ENCODE measurements around the gene ARFGAP1.
A peak's percentile ranks its signal among the peaks of the same experiment; 100 is the strongest.

ARFGAP1 gene

GRCh38 chr20:63260521-63260920 is 12.1 kb upstream of the ARFGAP1 start:
- DNase-seq (ENCODE audit: low read depth) = no peak

- no peak for DNase-seq (ENCODE audit: low read depth)
Measured at GRCh38 chr20:63261060-63261794, 11.4 kb upstream of the ARFGAP1 start.

GRCh38 chr20:63261795-63262528 is 10.7 kb upstream of the ARFGAP1 start:
- no peak for DNase-seq (ENCODE audit: low read depth)

- no peak for DNase-seq (ENCODE audit: low read depth)
Measured at GRCh38 chr20:63262836-63263235, 9.8 kb upstream of the ARFGAP1 start.

- DNase-seq (ENCODE audit: low read depth) = no peak
Measured at GRCh38 chr20:63264000-63264399, 8.6 kb upstream of the ARFGAP1 start.

GRCh38 chr20:63264519-63264918 is 8.1 kb upstream of the ARFGAP1 start:
- no peak for DNase-seq (ENCODE audit: low read depth)

- DNase-seq (ENCODE audit: low read depth) = no peak
Measured at GRCh38 chr20:63265891-63266515, 6.6 kb upstream of the ARFGAP1 start.

GRCh38 chr20:63267691-63268090 is 4.9 kb upstream of the ARFGAP1 start:
- no peak for DNase-seq (ENCODE audit: low read depth)

GRCh38 chr20:63268256-63268655 is 4.4 kb upstream of the ARFGAP1 start:
- DNase-seq (ENCODE audit: low read depth) = no peak

- no peak for DNase-seq (ENCODE audit: low read depth)
Measured at GRCh38 chr20:63268671-63269439, 3.8 kb upstream of the ARFGAP1 start.

- DNase-seq (ENCODE audit: low read depth) = no peak
Measured at GRCh38 chr20:63269724-63270123, 2.9 kb upstream of the ARFGAP1 start.

GRCh38 chr20:63270606-63271325 is 1.8 kb upstream of the ARFGAP1 start:
- no peak for DNase-seq (ENCODE audit: low read depth)

- no peak for DNase-seq (ENCODE audit: low read depth)
Measured at GRCh38 chr20:63273059-63273579, 506 bp downstream of the ARFGAP1 start.

- DNase-seq (ENCODE audit: low read depth) = peak; percentile 80
Measured at GRCh38 chr20:63273635-63274380, 1.2 kb downstream of the ARFGAP1 start.

GRCh38 chr20:63274381-63275228 is 2.0 kb downstream of the ARFGAP1 start:
- no peak for DNase-seq (ENCODE audit: low read depth)

GRCh38 chr20:63275825-63276224 is 3.2 kb downstream of the ARFGAP1 start:
- DNase-seq (ENCODE audit: low read depth) = no peak

GRCh38 chr20:63276956-63277355 is 4.3 kb downstream of the ARFGAP1 start:
- DNase-seq (ENCODE audit: low read depth) = no peak

- no peak for DNase-seq (ENCODE audit: low read depth)
Measured at GRCh38 chr20:63277466-63278272, 5.1 kb downstream of the ARFGAP1 start.

GRCh38 chr20:63278661-63279060 is 6.0 kb downstream of the ARFGAP1 start:
- no peak for DNase-seq (ENCODE audit: low read depth)

Measured in non-pigmented ciliary epithelial cell (primary cell).